ENCODE measurements around the gene CSF1R.

CSF1R gene

GRCh38 chr5:150114773-150115408 is 28.5 kb upstream of the CSF1R start:
- Mint-ChIP-seq H3K4me3 (no peak overlapping the region), H3K27ac (no peak overlapping the region), H3K9me3 (no peaks in the 10 kb centered on the region), H3K27me3 (peaks cover 21% of the 10 kb centered on the region), H3K36me3 (no peaks in the 10 kb centered on the region), H3K4me1 (no peaks in the 10 kb centered on the region)
- CTCF ChIA-PET, result no interaction called here
- no peak for DNase-seq

- Mint-ChIP-seq H3K9me3 (no peaks in the 10 kb centered on the region), H3K36me3 (no peaks in the 10 kb centered on the region), H3K4me3 (no peak overlapping the region), H3K27ac (no peak overlapping the region), H3K27me3 (peaks cover 24% of the 10 kb centered on the region), H3K4me1 (no peaks in the 10 kb centered on the region)
- CTCF ChIA-PET, result no interaction called here
- DNase-seq, result no peak
Measured at GRCh38 chr5:150114102-150114641, 27.8 kb upstream of the CSF1R start.

- H3K36me3 Mint-ChIP-seq, result no peaks in the 10 kb centered on the region
- CTCF ChIA-PET, result no interaction called here
Measured at GRCh38 chr5:150113047-150113744, 26.8 kb upstream of the CSF1R start.

GRCh38 chr5:150112201-150113046 is 26.1 kb upstream of the CSF1R start:
- no peak overlapping the region for H3K4me3 Mint-ChIP-seq
- H3K4me1 Mint-ChIP-seq, result no peaks in the 10 kb centered on the region
- H3K27me3 Mint-ChIP-seq, result peaks cover 40% of the 10 kb centered on the region
- no peak for DNase-seq
- CTCF ChIA-PET, result interaction anchor here (1.0 to 1.6 kb wide), 2 partner anchors 11 kb away, joined by 3 to 5 read pairs; no protein-coding TSS in a partner anchor
- H3K9me3 Mint-ChIP-seq, result no peaks in the 10 kb centered on the region
- no peak overlapping the region for H3K27ac Mint-ChIP-seq
- no peaks in the 10 kb centered on the region for H3K36me3 Mint-ChIP-seq

More at GRCh38 chr5:150113047-150113744, 26.8 kb upstream of the CSF1R start:
- H3K4me3 Mint-ChIP-seq, result no peak overlapping the region
- no peaks in the 10 kb centered on the region for H3K4me1 Mint-ChIP-seq
- H3K27ac Mint-ChIP-seq, result no peak overlapping the region
- peaks cover 32% of the 10 kb centered on the region for H3K27me3 Mint-ChIP-seq
- no peak for DNase-seq
- no peaks in the 10 kb centered on the region for H3K9me3 Mint-ChIP-seq

GRCh38 chr5:150111122-150111521 is 24.8 kb upstream of the CSF1R start:
- H3K27me3 Mint-ChIP-seq, result peaks cover 41% of the 10 kb centered on the region
- CTCF ChIA-PET, result interaction anchor here (1.6 kb wide), 1 partner anchor 12 kb away, joined by 5 read pairs; no protein-coding TSS in a partner anchor
- H3K36me3 Mint-ChIP-seq, result no peaks in the 10 kb centered on the region
- peaks cover 5% of the 10 kb centered on the region for H3K4me1 Mint-ChIP-seq
- DNase-seq, result no peak
- H3K9me3 Mint-ChIP-seq, result no peaks in the 10 kb centered on the region
- H3K4me3 Mint-ChIP-seq, result no peak overlapping the region
- H3K27ac Mint-ChIP-seq, result no peak overlapping the region

- Mint-ChIP-seq H3K4me3 (no peak overlapping the region), H3K4me1 (peaks cover 5% of the 10 kb centered on the region), H3K9me3 (no peaks in the 10 kb centered on the region), H3K36me3 (no peaks in the 10 kb centered on the region), H3K27ac (no peak overlapping the region), H3K27me3 (peaks cover 41% of the 10 kb centered on the region)
- CTCF ChIA-PET, result no interaction called here
- no peak for DNase-seq
Measured at GRCh38 chr5:150109921-150110320, 23.6 kb upstream of the CSF1R start.

- H3K9me3 Mint-ChIP-seq, result no peaks in the 10 kb centered on the region
- H3K36me3 Mint-ChIP-seq, result no peaks in the 10 kb centered on the region
- CTCF ChIA-PET, result interaction anchor here (0.8 kb wide), 1 partner anchor 10 kb away, joined by 4 read pairs; no protein-coding TSS in a partner anchor
Measured at GRCh38 chr5:150108711-150109514, 22.6 kb upstream of the CSF1R start.

GRCh38 chr5:150107909-150108447 is 21.6 kb upstream of the CSF1R start:
- DNase-seq, result no peak
- H3K27ac Mint-ChIP-seq, result no peak overlapping the region
- no peaks in the 10 kb centered on the region for H3K36me3 Mint-ChIP-seq

More at GRCh38 chr5:150108711-150109514, 22.6 kb upstream of the CSF1R start:
- DNase-seq, result no peak
- Mint-ChIP-seq H3K27me3 (peaks cover 41% of the 10 kb centered on the region), H3K4me1 (peaks cover 5% of the 10 kb centered on the region), H3K27ac (no peak overlapping the region), H3K4me3 (no peak overlapping the region)

GRCh38 chr5:150106674-150107426 is 20.5 kb upstream of the CSF1R start:
- H3K4me3 Mint-ChIP-seq, result no peak overlapping the region
- H3K9me3 Mint-ChIP-seq, result no peaks in the 10 kb centered on the region
- H3K36me3 Mint-ChIP-seq, result no peaks in the 10 kb centered on the region
- H3K27me3 Mint-ChIP-seq, result peaks cover 29% of the 10 kb centered on the region
- peaks cover 5% of the 10 kb centered on the region for H3K4me1 Mint-ChIP-seq
- CTCF ChIA-PET, result interaction anchor here (1.0 kb wide), 1 partner anchor 12 kb away, joined by 3 read pairs; no protein-coding TSS in a partner anchor
- no peak overlapping the region for H3K27ac Mint-ChIP-seq
- no peak for DNase-seq

More at GRCh38 chr5:150107909-150108447, 21.6 kb upstream of the CSF1R start:
- Mint-ChIP-seq H3K9me3 (no peaks in the 10 kb centered on the region), H3K4me3 (no peak overlapping the region), H3K27me3 (peaks cover 33% of the 10 kb centered on the region), H3K4me1 (peaks cover 5% of the 10 kb centered on the region)
- CTCF ChIA-PET, result interaction anchor here (0.8 kb wide), 1 partner anchor 11 kb away, joined by 4 read pairs; no protein-coding TSS in a partner anchor

- Mint-ChIP-seq H3K36me3 (no peaks in the 10 kb centered on the region), H3K27ac (no peak overlapping the region), H3K4me1 (peaks cover 5% of the 10 kb centered on the region), H3K9me3 (no peaks in the 10 kb centered on the region), H3K4me3 (no peak overlapping the region), H3K27me3 (peaks cover 23% of the 10 kb centered on the region)
- DNase-seq, result no peak
- CTCF ChIA-PET, result no interaction called here
Measured at GRCh38 chr5:150105928-150106615, 19.7 kb upstream of the CSF1R start.

- Mint-ChIP-seq H3K9me3 (no peaks in the 10 kb centered on the region), H3K4me1 (peaks cover 5% of the 10 kb centered on the region), H3K27ac (no peak overlapping the region), H3K4me3 (no peak overlapping the region), H3K27me3 (peaks cover 19% of the 10 kb centered on the region), H3K36me3 (no peaks in the 10 kb centered on the region)
- CTCF ChIA-PET, result no interaction called here
- no peak for DNase-seq
Measured at GRCh38 chr5:150104550-150104870, 18.2 kb upstream of the CSF1R start.

GRCh38 chr5:150103678-150104549 is 17.6 kb upstream of the CSF1R start:
- H3K9me3 Mint-ChIP-seq, result no peaks in the 10 kb centered on the region
- no peak overlapping the region for H3K4me3 Mint-ChIP-seq
- no peaks in the 10 kb centered on the region for H3K36me3 Mint-ChIP-seq
- CTCF ChIA-PET, result interaction anchor here (0.6 kb wide), 1 partner anchor 10 kb away, joined by 3 read pairs; no protein-coding TSS in a partner anchor
- no peak for DNase-seq
- H3K4me1 Mint-ChIP-seq, result peaks cover 5% of the 10 kb centered on the region
- H3K27me3 Mint-ChIP-seq, result peaks cover 15% of the 10 kb centered on the region
- no peak overlapping the region for H3K27ac Mint-ChIP-seq

Data from activated naive CD4-positive, alpha-beta T cell treated with anti-CD3 and anti-CD28 coated beads, Interleukin-2, amount 10 ng/mL, durations not matched to agents 7 days and 5 days (primary cell).